ENCODE measurements around the gene AMN1. TPM values are rescaled to one million over a fixed set of nuclear protein-coding genes. Genes with fewer than 3 reads are reported as not detected.

AMN1 gene
- total RNA-seq, 1 donor from 2014 or later: 0.75 TPM

DNA sequence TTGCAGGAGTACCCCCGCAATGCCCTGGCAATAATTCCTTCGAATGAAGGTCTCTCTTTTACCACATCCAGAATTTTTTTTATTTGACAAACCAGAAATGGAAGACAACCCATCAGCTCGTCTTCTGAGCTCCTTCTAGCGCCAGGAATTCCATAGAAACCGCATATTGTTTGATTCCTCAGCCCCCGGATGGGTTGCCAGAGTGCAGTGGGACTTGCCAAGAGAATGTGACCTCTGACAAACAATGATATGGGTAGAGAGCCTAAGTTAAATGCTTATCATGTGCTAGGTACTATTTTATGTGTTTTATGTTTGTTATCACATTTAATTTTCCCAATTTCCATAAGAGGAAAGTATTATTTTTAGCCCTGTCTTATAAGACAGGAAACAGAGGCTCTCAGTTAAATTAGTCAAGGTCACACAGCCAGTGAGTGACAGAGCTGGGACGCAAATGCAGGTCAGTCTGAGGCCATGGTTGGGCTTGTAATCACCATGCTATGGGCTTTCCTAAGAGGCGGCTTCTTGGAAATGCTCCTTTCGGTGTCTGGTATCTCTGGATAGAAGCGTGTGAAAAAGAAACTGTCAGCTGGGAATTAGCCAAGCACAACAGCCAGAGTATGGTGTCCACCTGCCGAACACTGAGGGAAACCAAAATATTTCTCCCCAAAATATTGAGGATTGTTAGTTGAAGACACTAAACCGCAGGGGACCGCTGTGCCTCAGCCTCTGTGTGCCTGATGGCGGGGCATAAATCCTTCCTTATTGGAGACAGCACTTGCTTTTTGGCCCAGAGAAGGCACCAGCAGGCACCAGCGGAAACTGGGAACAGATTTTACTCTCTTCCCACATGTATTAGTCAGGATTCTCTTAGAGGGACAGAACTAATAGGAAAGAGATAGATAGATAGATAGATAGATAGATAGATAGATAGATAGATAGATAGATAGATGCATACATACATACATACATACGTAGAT is 98.8 kb downstream of the AMN1 start:
- TF ChIP-seq, protein P1, sequence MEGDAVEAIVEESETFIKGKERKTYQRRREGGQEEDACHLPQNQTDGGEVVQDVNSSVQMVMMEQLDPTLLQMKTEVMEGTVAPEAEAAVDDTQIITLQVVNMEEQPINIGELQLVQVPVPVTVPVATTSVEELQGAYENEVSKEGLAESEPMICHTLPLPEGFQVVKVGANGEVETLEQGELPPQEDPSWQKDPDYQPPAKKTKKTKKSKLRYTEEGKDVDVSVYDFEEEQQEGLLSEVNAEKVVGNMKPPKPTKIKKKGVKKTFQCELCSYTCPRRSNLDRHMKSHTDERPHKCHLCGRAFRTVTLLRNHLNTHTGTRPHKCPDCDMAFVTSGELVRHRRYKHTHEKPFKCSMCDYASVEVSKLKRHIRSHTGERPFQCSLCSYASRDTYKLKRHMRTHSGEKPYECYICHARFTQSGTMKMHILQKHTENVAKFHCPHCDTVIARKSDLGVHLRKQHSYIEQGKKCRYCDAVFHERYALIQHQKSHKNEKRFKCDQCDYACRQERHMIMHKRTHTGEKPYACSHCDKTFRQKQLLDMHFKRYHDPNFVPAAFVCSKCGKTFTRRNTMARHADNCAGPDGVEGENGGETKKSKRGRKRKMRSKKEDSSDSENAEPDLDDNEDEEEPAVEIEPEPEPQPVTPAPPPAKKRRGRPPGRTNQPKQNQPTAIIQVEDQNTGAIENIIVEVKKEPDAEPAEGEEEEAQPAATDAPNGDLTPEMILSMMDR (IDR thresholded peaks at IDR 0.05): no peak
- Histone ChIP-seq H3K4me1 (peaks cover 0 to 6% of the 10 kb centered on the region in 2 donors), H3K27ac (no peak overlapping the region), H3K9me3 (no peaks in the 10 kb centered on the region), H3K27me3 (no peaks in the 10 kb centered on the region), H3K36me3 (no peaks in the 10 kb centered on the region), H3K4me3 (no peak overlapping the region)
- intact Hi-C loops (cut with DNase I): no loop called here
- no peak for DNase-seq (ENCODE audit: low spot score in 2 of 2)

DNA sequence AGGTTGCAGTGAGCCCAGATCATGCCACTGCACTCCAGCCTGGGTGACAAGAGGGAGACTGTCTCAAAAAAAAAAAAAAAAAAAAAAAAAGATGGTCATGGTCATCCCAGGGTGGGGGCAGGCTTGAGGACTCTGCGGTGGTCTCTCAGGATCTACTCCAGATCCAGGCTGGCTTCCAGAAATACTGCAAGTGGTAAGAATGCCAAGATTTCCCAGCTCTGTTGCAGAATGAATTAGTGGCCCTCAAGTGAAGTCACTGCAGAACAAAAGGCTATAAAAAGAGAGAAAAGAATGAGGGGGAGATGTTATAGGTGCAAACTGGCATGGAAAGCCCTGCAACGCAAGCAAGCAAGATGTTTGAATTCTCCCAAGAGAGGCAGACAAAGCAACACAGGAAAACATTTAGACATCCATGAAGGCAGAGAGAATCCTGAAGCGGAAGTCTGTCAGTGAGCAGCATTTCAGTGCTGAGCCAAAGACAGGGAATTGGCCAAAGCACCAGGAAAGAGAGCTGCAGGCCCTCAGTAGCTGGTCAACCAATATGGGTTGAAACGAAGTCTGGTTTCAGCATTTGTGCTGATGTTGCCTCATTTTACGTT is 101.3 kb downstream of the AMN1 start:
- TF ChIP-seq, protein P1 (IDR thresholded peaks at IDR 0.05): no peak
- Histone ChIP-seq H3K36me3 (no peaks in the 10 kb centered on the region), H3K27me3 (no peaks in the 10 kb centered on the region), H3K27ac (no peak overlapping the region), H3K9me3 (no peaks in the 10 kb centered on the region), H3K4me1 (peaks cover 0 to 6% of the 10 kb centered on the region in 2 donors), H3K4me3 (no peak overlapping the region)
- no peak for DNase-seq (ENCODE audit: low spot score in 2 of 2)
- intact Hi-C loops (cut with DNase I): no loop called here

DNA sequence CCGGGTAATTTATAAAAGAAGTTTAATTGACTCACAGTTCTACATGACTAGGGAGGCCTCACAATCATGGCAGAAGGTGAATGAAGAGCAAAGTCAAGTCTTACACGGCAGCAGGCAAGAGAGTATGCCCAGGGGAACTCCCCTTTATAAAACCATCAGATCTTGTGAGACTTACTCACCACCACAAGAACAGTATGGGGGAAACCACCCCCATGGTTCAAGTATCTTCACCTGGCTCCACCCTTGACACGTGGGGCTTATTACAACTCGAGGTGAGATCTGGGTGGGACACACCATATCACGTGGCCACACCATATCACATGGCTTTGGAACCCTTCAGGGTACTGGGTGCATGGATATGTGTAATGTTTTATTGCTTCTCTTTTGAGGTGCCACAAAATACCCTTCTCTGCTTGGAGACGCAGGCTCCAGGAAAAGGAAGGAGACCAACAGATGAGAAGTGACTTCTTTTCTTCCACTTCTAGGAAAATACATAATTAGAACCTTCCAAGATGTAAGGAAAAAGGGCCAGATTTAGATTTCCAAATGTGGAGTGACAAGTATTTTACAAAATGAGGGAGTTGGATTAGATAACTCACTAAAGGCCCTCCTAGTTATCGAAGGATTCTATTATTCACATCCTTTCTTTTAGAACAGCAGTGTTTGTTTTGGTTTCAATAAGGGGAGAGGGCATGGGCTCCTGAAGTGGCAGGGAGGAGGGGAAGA is 102.4 kb downstream of the AMN1 start:
- Histone ChIP-seq H3K27me3 (no peaks in the 10 kb centered on the region), H3K4me1 (peaks cover 0 to 6% of the 10 kb centered on the region in 2 donors), H3K9me3 (no peaks in the 10 kb centered on the region), H3K4me3 (no peak overlapping the region), H3K27ac (no peak overlapping the region), H3K36me3 (no peaks in the 10 kb centered on the region)
- TF ChIP-seq, protein P1 (IDR thresholded peaks at IDR 0.05): no peak
- DNase-seq (ENCODE audit: low spot score in 2 of 2): no peak
- intact Hi-C loops (cut with DNase I): no loop called here

DNA sequence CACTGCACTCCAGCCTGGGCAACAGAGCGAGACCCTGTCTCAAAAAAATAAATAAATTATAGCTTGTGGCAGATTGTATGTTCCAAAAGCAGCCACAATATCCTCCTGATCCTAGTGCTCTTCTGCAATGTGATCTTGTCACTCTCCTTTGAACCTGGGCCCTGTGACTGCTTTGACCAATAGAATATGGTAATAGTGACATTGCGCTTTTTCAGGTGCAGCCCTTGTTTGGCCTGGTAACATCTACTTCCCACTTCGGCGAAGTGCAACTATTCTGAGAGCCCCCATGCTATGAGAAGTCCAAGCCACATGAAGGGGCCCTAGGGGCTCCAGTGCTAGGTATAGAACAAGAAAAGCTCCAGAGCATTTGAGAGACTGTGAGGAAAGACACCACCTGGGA is 106.8 kb downstream of the AMN1 start:
- TF ChIP-seq, protein P1 (IDR thresholded peaks at IDR 0.05): no peak
- DNase-seq (ENCODE audit: low spot score in 2 of 2): no peak
- intact Hi-C loops (cut with DNase I): no loop called here
- Histone ChIP-seq H3K27ac (no peak overlapping the region), H3K27me3 (no peaks in the 10 kb centered on the region), H3K36me3 (no peaks in the 10 kb centered on the region), H3K9me3 (no peaks in the 10 kb centered on the region), H3K4me1 (peaks cover 0 to 5% of the 10 kb centered on the region in 2 donors), H3K4me3 (no peak overlapping the region)

Other genes with a start within 250 kb of the AMN1 start
- gene DENND5B, start 137.9 kb downstream of the AMN1 start, total RNA-seq: 4.7 TPM
- 0.64 TPM for gene ETFBKMT, start 69.3 kb downstream of the AMN1 start, total RNA-seq
- 26.0 TPM for gene RESF1, start 230.4 kb upstream of the AMN1 start, total RNA-seq